RCC 7860 (cell line): Measurements from ENCODE around the gene BRSK2.

Experiments
- DNase-seq: peaks from one replicate; pipeline ENCODE4 v3.0.0-alpha.2; 2015; ENCODE audit warnings: low spot score
- FAIRE-seq: peaks from 2 replicates; lab custom pipeline; 2012; peaks lifted over from hg19 to GRCh38; lab: Jason Lieb, UNC

Gene BRSK2

GRCh38 chr11:1448882-1449281 is 59.1 kb downstream of the BRSK2 start:
- DNase-seq (no peak), FAIRE-seq (no peak)

GRCh38 chr11:1449490-1450243 is 59.9 kb downstream of the BRSK2 start:
- no peak for FAIRE-seq
- DNase-seq: no peak

GRCh38 chr11:1450344-1450875 is 60.7 kb downstream of the BRSK2 start:
- DNase-seq (no peak), FAIRE-seq (no peak)

GRCh38 chr11:1450949-1451710 is 61.4 kb downstream of the BRSK2 start:
- no peak for DNase-seq
- FAIRE-seq: no peak

- DNase-seq (no peak), FAIRE-seq (no peak)
Observed at GRCh38 chr11:1451781-1452470, 62.2 kb downstream of the BRSK2 start.

- DNase-seq (no peak), FAIRE-seq (no peak)
Observed at GRCh38 chr11:1452744-1453143, 63.0 kb downstream of the BRSK2 start.

GRCh38 chr11:1453611-1454034 is 63.9 kb downstream of the BRSK2 start:
- FAIRE-seq: no peak
- DNase-seq: no peak

- no peak for FAIRE-seq
- DNase-seq: no peak
Observed at GRCh38 chr11:1454576-1454975, 64.8 kb downstream of the BRSK2 start.

- no peak for DNase-seq
- FAIRE-seq: no peak
Observed at GRCh38 chr11:1455032-1455762, 65.5 kb downstream of the BRSK2 start.

GRCh38 chr11:1455763-1456060 is 66.0 kb downstream of the BRSK2 start:
- FAIRE-seq (no peak), DNase-seq (no peak)

GRCh38 chr11:1456176-1456575 is 66.4 kb downstream of the BRSK2 start:
- no peak for DNase-seq
- no peak for FAIRE-seq

- FAIRE-seq (no peak), DNase-seq (no peak)
Observed at GRCh38 chr11:1456596-1457325, 67.0 kb downstream of the BRSK2 start.

GRCh38 chr11:1457326-1457680 is 67.6 kb downstream of the BRSK2 start:
- FAIRE-seq (no peak), DNase-seq (no peak)

- no peak for DNase-seq
- FAIRE-seq: no peak
Observed at GRCh38 chr11:1457856-1458255, 68.1 kb downstream of the BRSK2 start.

GRCh38 chr11:1458340-1459218 is 68.8 kb downstream of the BRSK2 start:
- FAIRE-seq (no peak), DNase-seq (no peak)

- FAIRE-seq: no peak
- DNase-seq: no peak
Observed at GRCh38 chr11:1459219-1459575, 69.5 kb downstream of the BRSK2 start.

- FAIRE-seq: no peak
- DNase-seq: no peak
Observed at GRCh38 chr11:1459764-1460395, 70.1 kb downstream of the BRSK2 start.

- FAIRE-seq (no peak), DNase-seq (no peak)
Observed at GRCh38 chr11:1460396-1460985, 70.8 kb downstream of the BRSK2 start.
